ENCODE measurements around the gene CERKL. TPM values are rescaled to one million over a fixed set of nuclear protein-coding genes. Genes with fewer than 3 reads are reported as not detected.

The CERKL gene
- total RNA-seq, 1 donor from 2014 or later = 0.14 TPM

GRCh38 chr2:181570059-181570458, 86.8 kb downstream of the CERKL start:
- DNase-seq = no peak
- intact Hi-C loops (cut with micrococcal nuclease) = no loop called here
- Mint-ChIP-seq H3K36me3 (ENCODE audit: low read depth) (no peaks in the 10 kb centered on the region), H3K27me3 (peaks cover 15% of the 10 kb centered on the region), H3K9me3 (no peaks in the 10 kb centered on the region), H3K4me1 (peaks cover 4% of the 10 kb centered on the region), H3K27ac (no peak overlapping the region), H3K4me3 (no peak overlapping the region)

DNA sequence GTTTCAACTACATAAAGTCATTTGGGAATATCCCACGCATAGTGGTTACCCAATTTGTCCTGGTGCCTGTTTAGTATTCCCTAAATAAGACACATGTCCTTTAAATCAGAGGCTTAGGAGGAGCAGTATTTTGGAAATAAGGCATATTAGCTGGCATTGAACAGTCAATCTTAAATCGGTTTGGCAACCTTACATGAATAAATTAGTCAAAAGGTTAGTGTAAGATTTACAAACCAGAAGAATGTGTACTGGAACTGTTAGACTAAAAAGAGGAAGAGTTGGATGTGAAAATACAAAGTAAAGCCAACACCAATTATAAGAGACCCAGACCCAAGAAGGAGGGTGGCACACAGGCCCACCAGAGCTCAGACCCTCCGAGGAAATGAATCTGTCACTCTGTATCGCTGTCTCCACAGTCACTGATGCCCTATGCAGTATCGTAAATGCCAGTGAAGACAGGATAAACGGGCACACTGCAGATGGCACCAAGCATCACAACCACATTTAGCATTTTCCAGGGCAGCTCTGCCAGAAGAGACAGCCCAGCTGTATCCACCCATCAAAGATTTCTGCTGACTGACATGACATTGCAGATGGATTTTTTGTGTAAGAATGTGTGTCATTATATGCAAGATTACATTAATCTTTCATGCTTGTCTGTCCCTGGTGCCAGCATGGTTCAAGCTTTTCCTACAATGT, 90.4 kb downstream of the CERKL start:
- Mint-ChIP-seq H3K36me3 (ENCODE audit: low read depth) (no peaks in the 10 kb centered on the region), H3K27ac (no peak overlapping the region), H3K27me3 (no peaks in the 10 kb centered on the region), H3K4me3 (no peak overlapping the region), H3K4me1 (peaks cover 4% of the 10 kb centered on the region), H3K9me3 (no peaks in the 10 kb centered on the region)
- no peak for DNase-seq
- intact Hi-C loops (cut with micrococcal nuclease) = no loop called here

DNA sequence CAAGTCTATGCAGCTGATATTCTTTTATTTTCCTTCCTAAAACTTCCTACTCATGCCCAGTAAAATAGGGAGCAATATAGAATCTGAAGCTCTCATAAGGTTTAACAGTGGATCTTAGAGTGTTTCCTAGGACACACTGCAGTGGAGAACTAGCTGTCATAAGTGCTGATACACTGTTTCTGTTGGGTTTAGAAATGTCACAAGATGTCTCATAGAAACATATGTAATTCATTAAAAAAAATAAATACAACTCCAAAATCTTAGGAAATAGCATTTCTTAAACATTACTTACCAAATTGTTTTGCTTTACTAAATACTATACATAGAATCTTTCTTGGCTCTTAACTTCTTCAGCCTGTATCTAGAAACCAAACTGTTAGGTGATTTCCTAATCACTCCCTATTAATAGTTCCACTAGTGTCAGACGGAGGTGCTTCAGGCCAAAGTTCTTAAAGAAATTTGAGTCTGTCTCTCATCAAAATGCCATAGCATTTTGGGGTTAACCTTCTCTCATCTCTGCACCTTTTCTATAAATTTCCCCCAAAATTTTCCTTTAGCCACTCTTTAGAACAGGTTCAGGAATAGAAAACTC, 93.7 kb downstream of the CERKL start:
- H3K9me3 Mint-ChIP-seq = no peaks in the 10 kb centered on the region
- peaks cover 6% of the 10 kb centered on the region for H3K36me3 Mint-ChIP-seq (ENCODE audit: low read depth)
- H3K27ac Mint-ChIP-seq = no peak overlapping the region
- intact Hi-C loops (cut with micrococcal nuclease) = no loop called here
- no peak for DNase-seq
- no peak overlapping the region for H3K4me3 Mint-ChIP-seq
- no peaks in the 10 kb centered on the region for H3K27me3 Mint-ChIP-seq
- H3K4me1 Mint-ChIP-seq = peaks cover 4% of the 10 kb centered on the region

GRCh38 chr2:181558371-181558770, 98.5 kb downstream of the CERKL start:
- no peak overlapping the region for H3K4me3 Mint-ChIP-seq
- H3K4me1 Mint-ChIP-seq = no peaks in the 10 kb centered on the region
- no peak for DNase-seq
- H3K27me3 Mint-ChIP-seq = no peaks in the 10 kb centered on the region
- peaks cover 20% of the 10 kb centered on the region for H3K36me3 Mint-ChIP-seq (ENCODE audit: low read depth)
- H3K27ac Mint-ChIP-seq = no peak overlapping the region
- intact Hi-C loops (cut with micrococcal nuclease) = no loop called here
- H3K9me3 Mint-ChIP-seq = no peaks in the 10 kb centered on the region

DNA sequence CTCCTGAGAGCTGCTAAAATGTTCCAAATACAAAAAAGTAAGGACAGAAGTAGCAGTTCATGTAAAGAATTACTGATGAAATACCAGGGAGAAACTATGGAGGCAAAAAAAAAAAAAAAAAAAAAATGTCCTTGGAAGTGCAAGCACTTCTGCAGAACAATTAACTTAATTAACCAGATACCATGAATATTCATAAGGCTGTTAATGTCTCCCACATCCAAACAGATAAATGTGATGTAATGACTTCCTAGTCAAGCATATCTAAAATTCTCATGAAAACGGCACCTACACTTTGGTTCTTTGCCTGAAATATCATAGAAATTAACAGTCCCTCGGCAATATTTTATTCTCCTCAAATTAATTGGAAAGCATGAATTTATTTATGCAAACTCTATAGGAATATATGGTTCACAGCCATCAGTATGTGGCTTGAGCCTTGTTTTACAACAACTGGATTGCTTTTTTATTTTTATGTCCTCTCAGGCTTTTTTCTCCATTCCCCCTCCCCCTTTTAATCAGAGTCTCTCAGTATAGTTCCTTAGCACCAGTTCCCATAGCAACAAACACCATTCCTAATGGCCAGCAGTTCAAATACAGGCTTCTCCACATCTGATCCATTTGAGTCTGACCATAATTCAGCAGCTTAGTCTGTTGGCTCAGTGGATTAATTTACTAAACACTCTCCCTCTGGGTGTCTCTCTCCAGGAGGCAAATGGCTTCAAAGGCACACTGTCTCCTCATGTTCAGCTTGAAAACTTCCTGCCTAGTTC, 102.7 kb downstream of the CERKL start:
- Mint-ChIP-seq H3K4me1 (no peaks in the 10 kb centered on the region), H3K27me3 (no peaks in the 10 kb centered on the region), H3K9me3 (no peaks in the 10 kb centered on the region), H3K27ac (no peak overlapping the region), H3K4me3 (no peak overlapping the region), H3K36me3 (ENCODE audit: low read depth) (peaks cover 31% of the 10 kb centered on the region)
- intact Hi-C loops (cut with micrococcal nuclease) = no loop called here
- DNase-seq = no peak

GRCh38 chr2:181553244-181553643, 103.7 kb downstream of the CERKL start:
- H3K4me3 Mint-ChIP-seq = no peak overlapping the region
- H3K9me3 Mint-ChIP-seq = no peaks in the 10 kb centered on the region
- no peak for DNase-seq
- intact Hi-C loops (cut with micrococcal nuclease) = no loop called here
- H3K36me3 Mint-ChIP-seq (ENCODE audit: low read depth) = peaks cover 25% of the 10 kb centered on the region
- H3K27ac Mint-ChIP-seq = no peak overlapping the region
- no peaks in the 10 kb centered on the region for H3K27me3 Mint-ChIP-seq
- H3K4me1 Mint-ChIP-seq = no peaks in the 10 kb centered on the region

GRCh38 chr2:181552808-181553207, 104.1 kb downstream of the CERKL start:
- Mint-ChIP-seq H3K36me3 (ENCODE audit: low read depth) (peaks cover 26% of the 10 kb centered on the region), H3K4me3 (no peak overlapping the region), H3K9me3 (no peaks in the 10 kb centered on the region), H3K4me1 (no peaks in the 10 kb centered on the region), H3K27ac (no peak overlapping the region), H3K27me3 (no peaks in the 10 kb centered on the region)
- intact Hi-C loops (cut with micrococcal nuclease) = no loop called here
- no peak for DNase-seq

- Mint-ChIP-seq H3K27me3 (no peaks in the 10 kb centered on the region), H3K9me3 (no peaks in the 10 kb centered on the region), H3K27ac (no peak overlapping the region), H3K4me1 (no peaks in the 10 kb centered on the region), H3K4me3 (no peak overlapping the region), H3K36me3 (ENCODE audit: low read depth) (peaks cover 22% of the 10 kb centered on the region)
- no peak for DNase-seq
- intact Hi-C loops (cut with micrococcal nuclease) = no loop called here
Measured at GRCh38 chr2:181546086-181546485, 110.8 kb downstream of the CERKL start.

DNA sequence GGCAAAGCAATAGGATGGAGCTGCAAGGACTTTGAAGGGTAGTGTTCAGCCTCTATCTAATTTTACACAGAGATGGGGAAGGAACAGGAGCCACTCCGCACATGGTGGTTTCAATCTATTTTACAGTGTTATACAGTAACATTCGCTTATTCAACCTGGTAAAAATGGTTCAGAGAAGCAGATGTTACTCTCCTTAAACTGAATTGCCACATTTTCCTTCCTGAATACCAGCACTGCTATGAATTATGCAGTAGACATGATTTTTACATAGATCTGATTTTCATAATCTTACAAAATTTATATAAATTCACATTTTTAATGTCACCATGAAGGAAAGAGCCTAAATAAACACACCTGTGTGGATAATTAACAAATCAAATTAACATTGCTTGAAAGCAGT, 114.7 kb downstream of the CERKL start:
- Mint-ChIP-seq H3K4me3 (no peak overlapping the region), H3K27me3 (no peaks in the 10 kb centered on the region), H3K36me3 (ENCODE audit: low read depth) (peaks cover 44% of the 10 kb centered on the region), H3K27ac (no peak overlapping the region), H3K4me1 (no peaks in the 10 kb centered on the region), H3K9me3 (no peaks in the 10 kb centered on the region)
- intact Hi-C loops (cut with micrococcal nuclease) = no loop called here
- no peak for DNase-seq

GRCh38 chr2:181540421-181540820, 116.5 kb downstream of the CERKL start:
- peaks cover 46% of the 10 kb centered on the region for H3K36me3 Mint-ChIP-seq (ENCODE audit: low read depth)
- H3K9me3 Mint-ChIP-seq = no peaks in the 10 kb centered on the region
- no peaks in the 10 kb centered on the region for H3K27me3 Mint-ChIP-seq
- H3K4me3 Mint-ChIP-seq = no peak overlapping the region
- DNase-seq = no peak
- no peaks in the 10 kb centered on the region for H3K4me1 Mint-ChIP-seq
- H3K27ac Mint-ChIP-seq = no peak overlapping the region
- intact Hi-C loops (cut with micrococcal nuclease) = no loop called here

DNA sequence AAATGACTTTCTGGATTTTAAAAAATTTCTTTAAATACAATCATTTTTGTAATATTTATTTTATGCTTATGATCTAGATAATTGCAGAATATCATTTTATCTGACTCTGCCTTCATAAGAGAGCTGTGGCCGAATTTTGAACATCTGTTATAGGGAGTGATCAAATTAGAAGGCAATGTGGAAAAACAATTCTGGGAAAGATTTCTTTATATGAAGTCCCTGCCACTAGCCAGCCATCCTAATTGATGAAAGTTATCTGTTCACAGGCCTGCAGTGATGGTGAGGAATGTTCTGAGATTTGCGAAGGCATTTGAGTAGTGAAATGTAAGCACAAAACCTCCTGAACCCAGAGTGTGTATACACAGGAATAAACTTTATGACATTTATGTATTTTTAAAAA, 120.2 kb downstream of the CERKL start:
- intact Hi-C loops (cut with micrococcal nuclease) = no loop called here
- no peak overlapping the region for H3K27ac Mint-ChIP-seq
- H3K9me3 Mint-ChIP-seq = no peaks in the 10 kb centered on the region
- H3K4me3 Mint-ChIP-seq = no peak overlapping the region
- H3K27me3 Mint-ChIP-seq = no peaks in the 10 kb centered on the region
- peaks cover 77% of the 10 kb centered on the region for H3K36me3 Mint-ChIP-seq (ENCODE audit: low read depth)
- no peak for DNase-seq
- peaks cover 2% of the 10 kb centered on the region for H3K4me1 Mint-ChIP-seq

GRCh38 chr2:181528441-181528840, 128.5 kb downstream of the CERKL start:
- intact Hi-C loops (cut with micrococcal nuclease) = loop anchor here (2.0 to 10.0 kb wide), 2 partner anchors 16 to 366 kb away; partner anchors contain the start of gene ITPRID2
- no peaks in the 10 kb centered on the region for H3K27me3 Mint-ChIP-seq
- H3K4me3 Mint-ChIP-seq = no peak overlapping the region
- peaks cover 2% of the 10 kb centered on the region for H3K4me1 Mint-ChIP-seq
- no peak for DNase-seq
- no peaks in the 10 kb centered on the region for H3K9me3 Mint-ChIP-seq
- peaks cover 68% of the 10 kb centered on the region for H3K36me3 Mint-ChIP-seq (ENCODE audit: low read depth)
- no peak overlapping the region for H3K27ac Mint-ChIP-seq

- DNase-seq = no peak
- Mint-ChIP-seq H3K4me3 (no peak overlapping the region), H3K9me3 (no peaks in the 10 kb centered on the region), H3K4me1 (peaks cover 2% of the 10 kb centered on the region), H3K27ac (no peak overlapping the region), H3K36me3 (ENCODE audit: low read depth) (peaks cover 65% of the 10 kb centered on the region), H3K27me3 (no peaks in the 10 kb centered on the region)
- intact Hi-C loops (cut with micrococcal nuclease) = loop anchor here (10.0 kb wide), 1 partner anchor 368 kb away; the partner anchor contains the start of gene ITPRID2
Measured at GRCh38 chr2:181527058-181527457, 129.8 kb downstream of the CERKL start.

GRCh38 chr2:181526014-181526413, 130.9 kb downstream of the CERKL start:
- H3K9me3 Mint-ChIP-seq = no peaks in the 10 kb centered on the region
- H3K36me3 Mint-ChIP-seq (ENCODE audit: low read depth) = peaks cover 64% of the 10 kb centered on the region
- no peak overlapping the region for H3K4me3 Mint-ChIP-seq
- H3K27ac Mint-ChIP-seq = no peak overlapping the region
- H3K4me1 Mint-ChIP-seq = peaks cover 2% of the 10 kb centered on the region
- DNase-seq = no peak
- intact Hi-C loops (cut with micrococcal nuclease) = loop anchor here (10.0 kb wide), 1 partner anchor 369 kb away; the partner anchor contains the start of gene ITPRID2
- no peaks in the 10 kb centered on the region for H3K27me3 Mint-ChIP-seq
